AG09319 (cell line): Measurements from ENCODE around the gene TMEM134.

ENCODE experiments used
- DNase-seq: peaks from one replicate; pipeline ENCODE4 v3.0.0-alpha.2; 2010; ENCODE audit warnings: low read depth; ENCODE audit errors: extremely low read depth
- CTCF ChIP-seq: IDR thresholded peaks from 2 replicates; pipeline ENCODE4 v1.5.1; 2011; ENCODE audit warnings: low read depth, mild to moderate bottlenecking, inconsistent platforms, low read length, moderate library complexity

The TMEM134 gene

GRCh38 chr11:67415501-67416304, 53.3 kb downstream of the TMEM134 start, which contains the start of gene CARNS1:
Gene CARNS1 (plus strand): TSS chr11:67415678. CDS start chr11:67416200, 522 bp downstream.
- no peak for DNase-seq
- TF ChIP-seq CTCF = no peak

- no peak for TF ChIP-seq CTCF
- no peak for DNase-seq
Measured at GRCh38 chr11:67413266-67413849, 55.7 kb downstream of the TMEM134 start.

DNA sequence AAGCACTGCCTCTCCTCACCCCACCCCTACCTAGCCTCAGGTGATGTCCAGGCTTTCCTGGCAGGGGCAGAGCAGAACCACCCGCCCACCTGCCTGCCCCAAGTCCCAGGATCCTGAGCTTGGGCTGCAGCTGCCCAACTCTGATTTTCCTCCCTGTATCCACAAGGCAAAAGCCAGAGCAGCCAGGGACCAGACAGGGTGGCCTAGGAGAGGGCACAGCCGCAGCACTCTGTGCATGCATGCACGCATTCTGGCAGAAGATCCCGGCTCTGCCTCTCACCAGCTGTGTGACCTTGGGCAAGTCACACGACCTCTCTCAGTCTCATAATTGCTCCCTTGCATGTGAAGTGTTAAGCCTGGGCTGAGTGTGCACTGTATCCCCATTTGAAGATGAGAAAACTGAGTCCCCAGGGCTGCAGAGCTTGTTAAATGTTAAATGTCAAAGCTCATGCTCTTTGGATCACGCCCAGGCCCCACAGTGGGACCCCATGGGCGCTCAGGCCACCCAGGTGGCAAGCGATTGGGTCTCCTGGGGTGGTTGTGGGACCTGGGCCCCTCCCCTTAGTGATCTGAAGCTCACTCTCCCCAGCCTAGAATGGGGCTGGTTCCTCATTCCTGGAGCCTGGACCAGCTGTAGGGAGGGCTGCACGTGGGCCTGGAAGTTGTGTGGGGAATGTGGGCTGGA, 56.4 kb downstream of the TMEM134 start:
- DNase-seq = no peak
- TF ChIP-seq CTCF = no peak

DNA sequence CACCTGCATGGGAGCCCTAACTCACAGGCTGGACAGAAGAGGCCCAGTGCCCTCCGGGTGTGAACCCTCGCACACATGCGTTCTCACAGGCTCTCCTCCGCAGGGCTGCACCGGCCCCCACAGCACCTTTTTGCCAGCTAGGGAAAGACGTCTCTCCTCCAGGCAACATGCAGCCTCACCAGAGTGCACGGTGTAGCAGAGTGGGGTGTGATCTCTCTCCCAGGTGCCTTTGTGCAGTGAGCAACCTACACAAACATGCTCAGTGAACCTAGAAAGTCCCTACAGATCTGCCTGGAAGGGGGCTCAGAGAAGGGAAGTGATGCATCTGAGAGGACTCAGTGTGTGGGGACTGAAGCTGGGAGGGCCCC, 57.3 kb downstream of the TMEM134 start:
- TF ChIP-seq CTCF = no peak
- no peak for DNase-seq
